HG02943 (cell line): Measurements from ENCODE around the gene ELAC1.

Experiments used
- ATAC-seq: cut with Tn5 transposase; IDR thresholded peaks from one replicate; pipeline ENCODE4 v1.9.1; 2021; ENCODE audit warnings: mild to moderate bottlenecking, low read depth, moderate library complexity; ENCODE audit not compliant: unreplicated experiment

Gene ELAC1

DNA sequence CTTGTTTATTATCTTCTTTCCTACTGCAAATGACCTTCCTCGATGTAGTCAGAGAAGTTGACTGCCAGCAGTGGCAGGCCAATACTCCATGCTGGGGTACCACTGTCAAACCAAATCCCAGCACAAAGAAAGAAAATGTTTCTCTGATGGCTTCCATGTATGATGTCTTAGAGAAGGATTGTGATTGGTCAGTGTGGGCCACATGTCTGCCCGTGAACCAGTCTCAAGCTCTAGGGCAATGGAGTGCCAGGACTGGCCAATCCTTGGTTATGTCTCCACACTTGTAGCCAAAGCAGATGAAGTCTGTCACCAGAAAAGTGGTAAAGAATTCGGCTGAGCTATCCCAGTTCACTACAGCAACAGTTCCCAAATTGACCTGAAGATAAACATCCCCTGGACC lies 44.6 kb downstream of the ELAC1 start:
- ATAC-seq: no peak

DNA sequence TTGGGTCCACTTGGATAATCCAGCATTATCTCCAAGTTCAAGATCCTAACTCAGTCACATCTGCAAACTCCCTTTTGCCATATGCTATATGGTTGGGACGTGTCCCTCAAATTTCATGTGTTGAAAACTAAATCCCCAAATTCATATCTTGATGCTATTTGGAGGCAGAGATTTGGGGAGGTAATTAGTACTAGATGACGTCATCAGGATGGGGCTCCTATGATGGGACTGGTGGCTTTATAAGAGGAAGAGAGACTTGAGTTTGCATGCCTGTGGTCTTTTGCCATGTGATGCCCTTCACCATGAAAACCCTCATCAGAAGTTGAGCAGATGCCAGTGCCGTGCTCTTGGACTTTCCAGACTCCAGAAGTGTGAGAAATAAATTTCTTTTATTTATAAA lies 45.4 kb downstream of the ELAC1 start:
- ATAC-seq: no peak

DNA sequence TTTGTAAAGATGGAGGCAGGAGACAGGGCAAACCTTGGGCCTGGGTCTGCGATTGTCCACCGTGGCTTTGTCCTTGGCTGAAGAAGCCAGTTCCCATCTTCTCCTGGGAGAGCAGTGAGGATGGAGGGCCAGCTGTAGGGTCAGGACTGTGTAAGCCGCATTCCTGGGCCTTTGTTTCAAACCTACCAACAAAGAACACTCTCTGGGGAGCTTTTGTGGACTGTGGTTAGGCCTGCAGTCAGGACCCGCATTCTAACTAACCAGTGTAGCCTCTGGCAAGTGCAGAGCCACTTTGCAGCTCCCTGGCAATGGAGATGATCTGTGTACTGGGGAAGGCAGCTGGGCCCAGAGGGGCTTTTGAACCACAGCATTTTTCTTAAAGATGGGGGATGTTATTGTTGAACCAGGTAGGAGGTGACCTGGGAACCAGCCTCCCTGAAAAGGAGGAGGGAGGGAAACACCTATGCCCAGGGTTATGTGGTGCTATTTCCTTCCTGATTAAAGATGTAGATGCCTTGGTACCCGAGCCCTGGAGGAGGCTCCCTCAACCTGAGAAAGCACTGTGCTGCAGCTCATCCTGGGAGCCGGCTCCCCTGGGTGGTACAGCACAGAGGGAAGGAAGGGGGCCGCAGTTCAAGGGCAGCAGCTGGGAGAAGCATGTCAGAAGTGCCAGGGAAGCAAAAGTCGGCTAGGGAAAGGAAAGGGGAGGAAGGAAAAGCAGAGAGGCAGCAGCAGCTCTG lies 49.5 kb downstream of the ELAC1 start:
- ATAC-seq: no peak

DNA sequence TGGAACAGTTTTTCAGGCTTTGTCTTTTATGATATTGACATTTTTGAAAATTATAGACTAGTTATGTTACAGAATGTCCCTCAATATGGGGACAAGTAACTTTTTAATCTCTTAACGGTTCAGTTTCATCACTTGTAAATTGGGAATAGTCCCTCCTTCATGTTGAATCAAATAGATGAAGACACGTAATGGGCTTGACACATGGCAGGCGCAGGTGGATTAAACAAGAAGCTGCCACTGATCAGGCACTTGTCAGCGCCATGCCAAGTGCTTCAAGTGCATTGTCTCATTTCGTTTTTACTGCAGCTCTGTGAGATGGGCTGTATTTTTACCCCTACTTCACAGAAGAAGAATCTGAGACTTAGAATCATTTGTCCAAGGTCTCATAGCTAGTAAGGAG lies 52.7 kb downstream of the ELAC1 start:
- no peak for ATAC-seq

DNA sequence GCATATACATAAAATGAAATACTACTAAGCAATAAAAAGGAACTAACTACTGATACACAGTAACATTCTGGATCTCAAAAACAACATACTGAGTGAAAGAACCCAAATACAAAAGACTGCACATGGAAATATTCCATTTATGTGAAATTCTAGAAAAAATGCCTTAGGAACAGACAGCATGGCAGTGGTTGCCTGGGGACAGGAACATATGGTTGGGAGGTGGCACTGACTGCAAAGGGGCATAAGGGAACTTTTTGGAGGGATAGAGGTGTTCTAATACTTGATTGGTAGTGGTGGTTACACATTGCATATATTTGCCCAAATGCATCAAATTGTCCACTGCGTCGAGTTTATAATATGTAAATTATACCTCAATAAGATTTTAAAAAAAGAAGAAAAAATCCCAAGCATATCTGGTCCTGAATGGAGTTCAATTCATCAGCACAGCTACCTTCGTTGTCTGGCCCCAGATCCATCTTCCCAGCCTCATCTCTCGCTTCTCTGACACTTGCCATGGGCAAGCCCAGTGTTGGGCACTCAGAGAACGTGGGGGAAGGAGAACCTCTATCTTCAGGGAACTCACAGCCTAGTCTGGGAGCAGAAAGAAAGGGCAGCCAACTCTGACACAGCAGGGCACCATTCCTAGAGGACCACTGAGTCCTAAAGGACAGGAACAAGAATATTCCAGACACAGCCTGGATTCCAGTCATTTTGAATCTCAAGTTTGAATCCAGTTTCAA lies 53.6 kb downstream of the ELAC1 start:
- ATAC-seq: no peak

DNA sequence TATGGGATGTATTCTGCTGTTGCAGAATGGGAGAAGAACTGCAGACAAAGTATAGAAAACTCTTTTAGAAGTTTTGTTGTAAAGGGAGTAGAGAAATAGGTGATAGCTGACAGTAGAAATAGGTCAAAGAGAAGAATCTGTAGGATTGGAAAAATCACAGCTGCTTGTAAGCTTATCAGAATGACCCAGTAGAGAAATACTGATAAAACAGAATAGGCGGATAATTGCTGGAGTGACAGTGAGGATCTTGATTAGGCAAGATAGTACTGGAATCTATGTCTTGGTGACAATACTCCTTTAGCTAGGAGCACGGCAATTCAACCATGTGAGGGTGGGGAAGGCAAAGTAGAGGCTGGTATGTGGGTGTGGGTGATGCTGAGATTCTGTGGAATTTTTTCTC lies 57.7 kb downstream of the ELAC1 start:
- ATAC-seq: no peak

DNA sequence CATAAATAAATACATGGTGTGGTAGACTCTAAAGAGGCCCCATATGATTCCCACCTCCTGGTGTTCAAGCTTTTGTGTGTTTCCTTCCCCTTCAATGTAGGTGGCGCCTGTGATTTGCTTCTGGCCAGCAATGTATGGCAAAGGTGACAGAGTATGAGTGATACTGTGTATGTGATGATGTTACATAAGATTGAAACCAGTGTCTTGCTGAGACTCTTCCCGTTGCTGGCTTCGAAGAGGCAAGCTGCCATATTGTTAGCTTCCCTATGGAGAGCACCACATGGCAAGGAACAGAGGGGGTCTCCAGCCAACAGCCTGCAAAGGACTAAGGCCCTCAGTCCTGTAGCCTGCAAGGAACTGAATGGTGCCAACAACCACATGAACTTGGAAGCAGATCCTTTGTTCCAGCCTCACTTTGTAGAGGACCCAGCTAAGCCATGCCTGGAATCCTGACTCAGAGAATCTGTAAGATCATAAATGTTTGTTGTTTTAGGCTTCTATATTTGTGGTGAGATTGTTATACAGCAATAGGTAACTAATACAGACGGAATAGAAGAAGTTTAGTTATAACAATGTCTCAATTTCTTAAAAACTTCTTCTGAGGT lies 60.5 kb downstream of the ELAC1 start:
- no peak for ATAC-seq

DNA sequence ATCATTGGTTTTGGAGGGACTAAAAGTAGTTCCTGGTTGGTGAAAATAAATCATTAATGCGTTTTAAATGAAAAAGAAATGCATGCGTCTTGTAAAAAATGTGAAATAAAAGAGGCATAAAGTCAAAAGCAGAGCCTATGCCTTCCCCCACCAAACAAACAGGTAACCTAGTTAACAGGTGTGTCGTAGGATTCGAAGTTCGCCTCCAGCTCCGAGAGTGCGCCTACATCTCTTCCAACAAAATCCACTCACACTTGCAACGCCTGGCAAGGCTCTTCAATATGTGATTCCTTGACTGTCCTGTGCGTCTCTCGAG lies 61.5 kb downstream of the ELAC1 start:
- peak; percentile 23 for ATAC-seq

DNA sequence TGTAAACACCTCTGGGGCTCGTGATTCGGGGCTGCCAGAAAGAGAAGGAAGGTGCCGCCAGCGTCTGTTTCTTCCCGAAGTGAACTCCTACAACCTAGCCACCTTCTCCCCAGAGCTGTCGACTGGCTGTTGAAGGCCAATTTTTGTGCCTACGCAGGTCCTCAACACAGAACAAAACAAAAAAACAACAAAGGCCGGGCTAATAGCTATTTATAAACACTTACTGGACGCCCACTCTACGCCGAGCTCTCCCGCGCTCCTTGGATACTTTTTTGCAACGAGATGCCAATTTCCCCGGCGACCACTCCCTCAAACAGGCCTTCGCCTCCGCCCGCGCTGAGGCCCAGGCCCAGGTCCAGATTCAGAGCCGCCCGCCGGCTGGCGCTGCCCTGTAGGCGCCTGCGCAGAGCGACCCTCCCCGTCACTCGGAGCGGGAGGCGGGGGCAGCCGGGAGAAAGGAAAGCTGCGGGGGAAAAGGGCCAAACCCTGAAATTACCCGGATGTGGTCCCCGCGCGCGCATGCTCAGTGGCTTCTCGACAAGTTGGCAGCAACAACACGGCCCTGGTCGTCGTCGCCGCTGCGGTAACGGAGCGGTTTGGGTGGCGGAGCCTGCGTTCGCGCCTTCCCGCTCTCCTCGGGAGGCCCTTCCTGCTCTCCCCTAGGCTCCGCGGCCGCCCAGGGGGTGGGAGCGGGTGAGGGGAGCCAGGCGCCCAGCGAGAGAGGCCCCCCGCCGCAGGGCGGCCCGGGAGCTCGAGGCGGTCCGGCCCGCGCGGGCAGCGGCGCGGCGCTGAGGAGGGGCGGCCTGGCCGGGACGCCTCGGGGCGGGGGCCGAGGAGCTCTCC lies 62.1 kb downstream of the ELAC1 start, which contains the start of gene SMAD4:
Gene SMAD4, plus strand, starts transcription at position 520 of the 843 bp plus-strand sequence. CDS start 16,834 bp downstream, outside the sequence.
- peak; percentile 83 for ATAC-seq

DNA sequence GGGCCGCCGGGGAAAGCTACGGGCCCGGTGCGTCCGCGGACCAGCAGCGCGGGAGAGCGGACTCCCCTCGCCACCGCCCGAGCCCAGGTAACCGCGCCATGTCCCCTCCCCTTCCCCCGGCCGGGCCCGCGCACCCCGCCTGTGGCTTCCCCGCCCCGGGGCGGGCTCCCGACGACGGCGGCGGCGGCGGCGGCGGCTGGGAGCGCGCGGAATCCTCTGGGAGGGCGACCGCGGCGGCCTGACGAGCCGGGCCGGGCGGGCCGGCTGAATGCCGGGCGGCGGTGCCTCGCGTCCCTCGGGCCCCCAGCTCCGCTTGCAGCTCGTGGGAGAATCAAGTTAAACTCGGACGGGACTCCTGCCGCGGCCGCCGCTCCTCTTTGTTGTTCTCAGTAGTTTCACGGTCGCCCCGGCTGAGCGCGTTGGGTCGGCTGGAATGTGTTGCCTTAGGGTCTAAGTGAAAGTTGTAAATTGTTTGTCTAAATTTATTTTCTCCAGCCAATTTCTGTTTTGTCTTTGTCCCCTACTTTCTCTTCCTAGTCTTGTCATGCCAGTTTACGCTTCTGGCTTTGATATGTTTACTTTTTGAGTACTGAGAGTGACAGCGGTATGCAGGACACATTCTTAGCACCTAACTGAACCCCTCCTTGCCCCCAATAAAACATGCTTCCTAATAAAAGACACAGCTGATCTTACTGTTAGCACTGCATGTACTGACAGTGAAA lies 62.9 kb downstream of the ELAC1 start:
- peak; percentile 53 for ATAC-seq

DNA sequence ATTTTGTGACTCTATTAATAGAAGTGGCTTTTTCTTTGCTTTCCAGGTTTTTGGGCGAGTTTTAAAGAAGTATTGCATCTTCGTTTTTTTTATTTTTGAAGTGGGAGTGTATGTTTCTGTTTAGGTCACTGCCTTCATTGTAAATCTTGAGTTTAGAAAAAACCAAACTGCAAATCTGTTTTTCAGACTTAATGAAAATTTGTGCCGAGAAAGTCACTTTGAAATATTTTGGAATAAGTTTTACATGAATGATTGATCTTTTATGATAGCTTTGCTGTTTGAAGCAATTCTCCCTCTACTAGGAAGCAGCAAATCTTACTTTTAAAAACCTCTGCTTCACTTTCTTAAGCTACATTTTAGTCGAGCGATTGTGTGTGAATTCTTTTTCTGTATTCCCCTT lies 64.4 kb downstream of the ELAC1 start:
- ATAC-seq: no peak

DNA sequence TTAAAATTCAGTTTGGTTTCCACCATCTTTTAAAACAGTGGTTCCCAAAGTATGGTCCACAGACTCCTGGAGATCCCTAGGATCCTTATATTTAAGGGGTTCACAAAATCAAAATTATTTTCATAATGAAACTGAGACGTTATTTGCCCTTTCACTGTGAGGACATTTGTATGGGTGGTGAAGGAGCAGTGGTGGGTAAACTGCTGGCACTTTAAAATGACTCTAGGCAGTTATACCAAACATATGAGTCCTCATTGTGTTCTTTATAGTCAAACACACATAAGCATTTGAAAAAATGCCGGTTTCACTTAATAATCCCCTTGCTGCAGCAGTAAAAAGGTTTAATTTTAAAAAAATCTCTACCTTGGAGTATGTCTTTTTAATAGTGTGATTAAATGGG lies 69.4 kb downstream of the ELAC1 start:
- ATAC-seq: no peak
